Right hindlimb (tissue), 1 donor: ENCODE results near the gene PNN.
"Not testable (repeated sequence)": the region's sequence is repeated elsewhere in the genome, so short reads cannot be mapped to it uniquely, and the experiment has no call there.

ENCODE experiments used
- DNase-seq: peaks from one replicate; pipeline ENCODE4 v3.0.0-alpha.2; 2018

The PNN gene

DNA sequence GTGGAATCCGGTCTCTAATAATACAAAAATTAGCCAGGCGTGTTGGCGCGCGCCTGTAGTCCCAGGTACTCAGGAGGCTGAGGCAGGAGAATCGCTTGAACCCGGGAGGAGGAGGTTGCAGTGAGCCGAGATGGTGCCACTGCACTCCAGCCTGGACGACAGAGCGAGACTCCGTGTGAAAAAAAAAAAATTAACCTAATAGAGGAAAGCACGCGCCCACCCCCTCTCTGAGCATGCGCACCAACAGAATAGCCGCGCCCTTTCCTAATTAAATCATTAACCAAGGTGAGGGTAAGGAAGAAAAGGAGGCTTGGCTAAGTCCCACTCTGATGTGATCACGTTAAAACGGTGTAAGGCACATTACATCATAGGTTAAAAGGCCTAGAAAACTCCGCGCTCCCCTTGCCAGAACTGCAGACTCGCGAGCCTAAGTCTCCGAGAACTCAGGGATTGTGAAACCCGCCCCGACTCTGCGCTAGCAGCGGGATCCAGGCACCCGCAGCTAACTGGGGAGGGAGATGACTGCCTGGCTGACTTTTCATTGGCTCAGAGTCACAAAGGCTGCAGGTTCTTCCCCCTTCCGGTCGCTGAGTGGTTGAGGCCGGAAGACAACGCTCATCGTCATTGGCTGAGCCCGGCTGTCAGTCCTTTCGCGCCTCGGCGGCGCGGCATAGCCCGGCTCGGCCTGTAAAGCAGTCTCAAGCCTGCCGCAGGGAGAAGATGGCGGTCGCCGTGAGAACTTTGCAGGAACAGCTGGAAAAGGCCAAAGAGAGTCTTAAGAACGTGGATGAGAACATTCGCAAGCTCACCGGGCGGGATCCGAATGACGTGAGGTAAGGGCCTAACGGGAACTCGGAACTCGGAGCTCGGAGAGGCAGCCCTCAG is at the start of gene PNN:
PNN (plus strand) TSS at position 695 of the 885 bp plus-strand sequence; CDS start at position 721, 26 bp downstream.
- DNase-seq, result peak; percentile 99

DNA sequence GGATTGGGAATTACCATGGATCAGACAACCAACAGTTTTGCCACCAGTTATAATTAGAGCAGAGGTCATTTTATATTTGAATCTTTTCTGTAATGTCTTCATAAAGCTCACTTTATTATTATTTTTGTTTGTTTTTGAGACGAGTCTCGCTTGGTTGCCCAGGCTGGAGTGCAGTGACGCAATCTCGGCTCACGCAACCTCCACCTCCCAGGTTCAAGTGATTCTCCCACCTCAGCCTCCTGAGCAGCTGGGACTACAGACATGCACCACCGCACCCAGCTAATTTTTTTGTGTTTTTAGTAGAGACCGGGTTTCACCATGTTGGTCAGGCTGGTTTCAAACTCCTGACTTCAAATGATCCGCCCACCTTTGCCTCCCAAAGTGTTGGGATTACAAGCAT is 37.2 kb upstream of the PNN start:
- DNase-seq, result not testable (repeated sequence)

DNA sequence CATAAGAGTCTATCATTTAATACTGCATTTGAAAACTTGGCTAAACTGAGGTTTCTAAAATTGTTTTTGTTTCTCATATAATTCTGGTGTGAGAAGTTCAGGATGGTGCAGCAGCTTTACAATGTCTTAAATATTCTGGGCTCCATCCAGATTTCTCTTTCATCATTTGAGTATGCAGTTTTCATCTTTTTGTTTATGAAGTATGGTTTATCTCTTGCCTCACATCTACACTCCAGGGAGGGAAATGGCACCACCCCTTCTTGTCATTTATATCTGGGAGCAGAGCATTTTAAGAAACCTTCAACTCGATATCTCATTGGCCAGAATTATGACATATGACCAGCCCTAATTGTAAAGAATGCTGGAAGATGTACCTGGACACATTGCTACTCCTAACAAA is 36.6 kb upstream of the PNN start:
- no peak for DNase-seq

DNA sequence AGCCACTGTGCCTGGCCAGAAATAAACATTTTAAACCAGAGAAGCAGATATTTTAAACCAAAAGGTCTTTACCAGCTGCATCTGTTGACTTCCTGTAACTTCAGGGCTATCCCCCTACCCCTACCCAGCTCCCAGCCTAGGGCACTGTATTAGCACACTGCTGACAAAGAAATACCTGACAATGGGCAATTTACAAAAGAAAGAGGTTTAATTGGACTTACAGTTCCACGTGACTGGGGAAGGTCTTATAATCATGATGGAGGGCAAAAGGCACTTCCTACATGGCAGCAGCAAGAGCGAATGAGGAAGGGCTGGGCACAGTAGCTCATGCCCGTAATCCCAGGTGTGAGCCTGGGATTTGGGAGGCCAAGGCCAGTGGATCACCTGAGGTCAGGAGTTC is 34.9 kb upstream of the PNN start:
- no peak for DNase-seq

DNA sequence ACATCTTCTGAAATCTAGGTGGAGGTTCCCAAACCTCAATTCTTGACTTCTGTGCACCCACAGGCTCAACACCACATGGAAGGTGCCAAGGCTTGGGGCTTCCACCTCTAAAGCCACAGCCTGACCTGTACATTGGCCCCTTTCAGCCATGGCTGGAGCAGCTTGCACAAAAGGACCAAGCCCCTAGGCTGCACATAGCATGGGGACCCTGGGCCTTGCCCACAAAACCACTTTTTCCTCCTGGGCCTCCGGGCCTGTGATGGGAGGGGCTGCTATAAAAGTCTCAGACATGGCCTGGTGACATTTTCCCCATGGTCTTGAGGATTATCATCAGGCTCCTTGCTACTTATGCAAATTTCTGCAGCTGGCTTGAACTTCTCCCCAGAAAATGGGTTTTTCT is 33.4 kb upstream of the PNN start:
- DNase-seq, result not testable (repeated sequence)

GRCh38 chr14:39143226-39143625 is 31.8 kb upstream of the PNN start:
- not testable (repeated sequence) for DNase-seq

DNA sequence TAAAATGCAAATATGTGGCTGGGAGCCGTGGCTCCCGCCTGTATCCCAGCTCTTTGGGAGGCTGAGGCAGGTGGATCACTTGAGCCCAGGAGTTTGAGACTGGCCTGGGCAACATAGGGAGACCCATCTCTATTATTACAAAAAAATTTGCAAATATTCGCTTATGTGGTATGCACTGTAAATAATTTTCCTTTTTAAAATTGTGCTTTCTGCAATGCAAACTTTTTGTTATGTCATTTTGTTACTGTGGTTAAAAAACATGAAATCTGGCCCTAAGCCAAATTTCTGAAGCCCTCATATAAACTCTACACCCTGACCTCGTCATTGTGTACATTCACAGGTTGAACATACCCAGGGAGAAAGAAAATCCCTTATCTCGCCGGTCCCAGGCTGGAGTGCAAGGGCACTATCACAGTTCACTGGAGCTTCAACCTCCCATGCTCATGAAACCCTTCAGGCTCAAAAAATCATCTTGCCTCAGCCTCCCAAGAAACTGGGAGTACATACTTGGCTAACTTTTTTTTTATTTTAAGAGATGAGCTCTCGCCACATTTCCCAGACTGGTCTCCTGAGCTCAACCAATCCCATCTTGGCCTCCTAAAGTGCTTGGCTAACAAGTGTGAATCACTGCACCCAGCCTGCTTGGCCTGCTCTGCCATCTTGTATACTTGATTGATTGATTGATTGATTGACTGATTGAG is 29.6 kb upstream of the PNN start:
- no peak for DNase-seq

GRCh38 chr14:39154594-39155189 is 20.4 kb upstream of the PNN start:
- no peak for DNase-seq

DNA sequence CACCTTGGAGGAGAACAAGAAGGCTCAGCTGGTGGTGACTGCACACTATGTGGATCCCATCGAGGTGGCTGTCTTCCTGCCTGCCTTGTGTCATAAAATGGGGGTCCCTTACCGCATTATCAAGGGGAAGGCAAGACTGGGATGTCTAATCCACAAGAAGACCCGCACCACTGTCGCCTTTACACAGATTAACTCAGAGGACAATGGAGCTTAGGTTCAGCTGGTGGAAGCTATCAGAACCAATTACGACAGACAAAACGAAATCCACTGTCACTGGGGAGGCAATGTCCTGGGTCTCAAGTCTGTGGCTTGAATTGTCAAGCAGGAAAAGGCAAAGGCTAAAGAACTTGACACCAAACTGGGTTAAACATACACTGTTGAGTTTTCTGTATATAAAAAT is 17.6 kb upstream of the PNN start:
- no peak for DNase-seq

GRCh38 chr14:39158222-39158858 is 16.7 kb upstream of the PNN start:
- DNase-seq, result no peak

DNA sequence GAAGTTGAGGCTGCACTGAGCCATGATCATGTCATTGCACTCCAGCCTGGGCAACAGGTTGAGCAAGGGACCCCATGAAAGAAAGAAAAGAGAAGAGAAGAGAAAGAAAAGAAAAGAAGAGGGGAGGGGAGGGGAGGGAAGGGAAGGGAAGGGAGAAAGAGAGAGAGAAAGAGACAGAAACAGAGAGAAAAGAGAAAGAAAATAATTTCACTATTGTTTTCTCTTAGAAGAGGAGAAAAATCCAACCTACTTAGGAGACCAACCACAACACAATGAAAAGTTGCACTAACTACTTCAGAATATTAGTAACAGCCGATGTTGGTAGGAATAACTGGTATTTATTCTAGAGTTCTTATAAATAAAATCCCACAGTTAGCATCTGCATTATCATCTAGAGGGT is 14.6 kb upstream of the PNN start:
- no peak for DNase-seq

DNA sequence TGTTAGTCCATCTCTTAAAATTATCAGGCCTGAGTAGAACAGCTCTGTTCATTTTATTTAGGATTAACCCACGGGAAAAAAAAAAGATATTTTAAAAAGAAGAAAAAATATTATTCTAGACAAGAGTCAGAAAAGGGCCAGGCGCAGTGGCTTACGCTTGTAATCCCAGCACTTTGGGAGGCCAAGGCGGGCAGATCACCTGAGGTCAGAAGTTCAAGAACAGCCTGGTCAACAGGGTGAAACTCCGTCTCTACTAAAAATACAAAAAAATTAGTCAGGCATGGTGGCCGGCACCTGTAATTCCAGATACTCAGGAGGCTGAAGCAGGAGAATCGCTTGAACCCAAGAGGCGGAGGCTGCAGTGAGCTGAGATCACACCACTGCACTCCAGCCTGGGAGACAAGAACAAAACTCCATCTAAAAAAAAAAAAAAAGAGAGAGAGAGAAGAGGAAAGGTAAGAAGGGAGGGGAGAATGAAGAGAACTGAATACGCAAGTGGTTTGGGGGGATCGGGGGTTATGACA is 7.2 kb upstream of the PNN start:
- not testable (repeated sequence) for DNase-seq

DNA sequence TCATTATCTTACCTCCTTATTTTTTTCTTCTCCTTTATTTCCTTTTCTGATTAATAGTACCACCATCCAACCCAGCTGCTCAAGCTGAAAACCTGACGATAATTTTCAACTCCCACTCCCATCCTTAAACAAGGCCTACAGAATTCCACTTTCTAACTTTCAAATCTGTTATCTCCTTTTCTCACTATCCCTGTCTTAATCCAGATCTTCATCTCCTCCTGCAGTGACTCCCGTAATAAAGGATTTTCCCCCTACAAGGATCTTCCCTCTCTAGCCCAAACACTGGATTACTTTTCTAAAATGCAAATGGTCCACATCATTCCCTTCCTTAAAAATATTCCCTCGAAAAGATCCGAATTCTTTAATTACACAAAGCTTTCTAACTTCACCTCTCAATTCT is 6.5 kb upstream of the PNN start:
- DNase-seq, result no peak

GRCh38 chr14:39169541-39169900 is 5.5 kb upstream of the PNN start:
- DNase-seq, result peak; percentile 30

- DNase-seq, result no peak
These were observed 1.9 kb upstream of the PNN start for GRCh38 chr14:39173198-39173597.

DNA sequence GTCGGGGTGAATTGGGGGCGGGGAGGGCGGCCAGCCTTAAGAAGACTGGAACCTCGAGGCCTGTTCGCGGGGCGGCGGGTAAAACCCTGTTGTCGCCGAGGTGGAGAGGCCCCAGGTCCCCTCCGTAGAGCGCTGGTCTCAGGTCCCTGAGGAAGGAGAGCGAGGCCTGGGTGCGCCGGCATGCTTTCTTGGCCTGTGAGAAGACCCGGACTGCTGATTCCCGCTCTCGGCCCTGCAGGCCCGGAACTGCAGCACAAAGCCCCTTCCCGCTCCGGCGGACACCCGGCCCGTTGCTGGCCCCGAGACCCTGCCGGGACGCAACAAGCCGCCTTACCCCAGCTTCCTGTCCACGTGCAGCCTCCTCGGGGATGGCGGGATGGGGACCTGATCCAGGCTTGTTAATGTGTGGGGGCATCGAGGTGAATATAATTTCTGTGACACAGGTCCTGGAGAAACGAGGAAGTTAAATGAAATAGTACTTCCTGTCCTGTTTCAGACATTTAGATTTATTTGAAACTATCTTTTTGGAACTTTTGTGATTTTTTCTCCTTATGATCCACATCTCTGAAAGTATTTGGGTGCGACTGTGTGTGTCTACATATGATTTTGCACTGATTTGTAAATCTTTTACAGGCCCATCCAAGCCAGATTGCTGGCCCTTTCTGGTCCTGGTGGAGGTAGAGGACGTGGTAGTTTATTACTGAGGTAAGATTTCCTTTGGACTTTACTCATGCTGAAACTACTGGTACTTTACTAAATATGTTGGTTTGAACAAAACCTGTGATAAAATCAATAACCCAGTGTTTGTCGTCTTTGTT is 600 bp downstream of the PNN start:
- no peak for DNase-seq

DNA sequence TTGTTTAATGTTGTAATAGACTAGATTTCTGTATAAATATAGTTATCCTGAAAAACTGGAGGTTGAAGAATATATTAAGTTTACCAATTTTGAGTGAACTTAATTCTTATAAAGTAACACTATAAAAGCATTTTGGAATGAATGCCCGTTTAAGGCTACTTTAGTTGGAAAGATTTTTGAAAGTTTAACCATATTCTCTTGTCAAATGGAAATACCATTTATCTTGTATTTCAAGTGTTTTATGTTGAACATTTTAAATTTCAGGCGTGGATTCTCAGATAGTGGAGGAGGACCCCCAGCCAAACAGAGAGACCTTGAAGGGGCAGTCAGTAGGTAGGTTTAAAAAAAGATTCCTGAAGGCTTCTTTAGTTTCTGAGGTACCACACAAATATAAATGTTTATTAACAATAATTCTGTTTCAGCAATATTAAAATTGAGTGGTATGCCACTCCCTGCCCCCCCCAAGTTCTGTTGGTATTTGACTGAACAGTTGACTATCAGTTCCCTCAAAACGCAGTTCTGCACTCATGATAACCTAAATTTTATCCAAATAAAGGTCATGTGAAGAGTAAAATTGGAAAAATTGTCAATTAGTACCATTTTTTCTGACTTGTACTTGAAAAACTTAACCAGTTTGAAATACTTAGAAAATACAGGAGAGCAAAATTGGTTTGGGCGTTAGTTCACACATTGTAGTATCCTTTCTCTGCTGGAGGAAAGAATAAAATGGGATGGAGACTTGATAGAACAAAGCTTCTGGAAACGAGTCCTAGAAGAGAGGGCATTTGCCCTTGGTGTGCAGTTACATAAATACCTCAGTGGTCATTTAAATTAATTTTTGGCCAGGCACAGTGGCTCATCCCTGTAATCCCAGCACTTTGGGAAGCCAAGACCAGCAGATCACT is 1.5 kb downstream of the PNN start:
- DNase-seq, result no peak

DNA sequence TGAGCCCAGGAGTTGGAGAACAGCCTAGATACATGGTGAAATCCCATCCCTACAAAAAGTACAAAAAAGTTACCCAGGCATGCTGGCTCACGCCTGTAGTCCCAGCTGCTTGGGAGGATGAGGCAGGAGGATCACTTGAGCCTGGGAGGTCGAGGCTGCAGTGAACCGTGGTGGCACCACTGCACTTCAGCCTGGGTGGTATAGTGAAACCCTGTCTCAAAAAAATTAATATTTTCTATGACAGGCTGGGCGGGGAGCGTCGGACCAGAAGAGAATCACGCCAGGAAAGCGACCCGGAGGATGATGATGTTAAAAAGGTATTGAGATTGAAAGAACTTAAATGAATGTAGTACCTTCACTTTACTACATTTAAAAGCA is 2.1 kb downstream of the PNN start:
- no peak for DNase-seq

- no peak for DNase-seq
These were observed 4.0 kb downstream of the PNN start for GRCh38 chr14:39179042-39179441.

DNA sequence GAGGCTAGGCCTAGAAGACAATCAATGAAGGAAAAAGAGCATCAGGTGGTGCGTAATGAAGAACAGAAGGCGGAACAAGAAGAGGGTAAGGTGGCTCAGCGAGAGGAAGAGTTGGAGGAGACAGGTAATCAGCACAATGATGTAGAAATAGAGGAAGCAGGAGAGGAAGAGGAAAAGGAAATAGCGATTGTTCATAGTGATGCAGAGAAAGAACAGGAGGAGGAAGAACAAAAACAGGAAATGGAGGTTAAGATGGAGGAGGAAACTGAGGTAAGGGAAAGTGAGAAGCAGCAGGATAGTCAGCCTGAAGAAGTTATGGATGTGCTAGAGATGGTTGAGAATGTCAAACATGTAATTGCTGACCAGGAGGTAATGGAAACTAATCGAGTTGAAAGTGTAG is 5.5 kb downstream of the PNN start:
- no peak for DNase-seq

DNA sequence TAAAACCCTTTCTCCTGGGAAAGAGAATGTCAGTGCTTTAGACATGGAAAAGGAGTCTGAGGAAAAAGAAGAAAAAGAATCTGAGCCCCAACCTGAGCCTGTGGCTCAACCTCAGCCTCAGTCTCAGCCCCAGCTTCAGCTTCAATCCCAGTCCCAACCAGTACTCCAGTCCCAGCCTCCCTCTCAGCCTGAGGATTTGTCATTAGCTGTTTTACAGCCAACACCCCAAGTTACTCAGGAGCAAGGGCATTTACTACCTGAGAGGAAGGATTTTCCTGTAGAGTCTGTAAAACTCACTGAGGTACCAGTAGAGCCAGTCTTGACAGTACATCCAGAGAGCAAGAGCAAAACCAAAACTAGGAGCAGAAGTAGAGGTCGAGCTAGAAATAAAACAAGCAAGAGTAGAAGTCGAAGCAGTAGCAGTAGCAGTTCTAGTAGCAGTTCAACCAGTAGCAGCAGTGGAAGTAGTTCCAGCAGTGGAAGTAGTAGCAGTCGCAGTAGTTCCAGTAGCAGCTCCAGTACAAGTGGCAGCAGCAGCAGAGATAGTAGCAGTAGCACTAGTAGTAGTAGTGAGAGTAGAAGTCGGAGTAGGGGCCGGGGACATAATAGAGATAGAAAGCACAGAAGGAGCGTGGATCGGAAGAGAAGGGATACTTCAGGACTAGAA is 6.1 kb downstream of the PNN start:
- DNase-seq, result no peak
